OCI-LY3 (cell line): ENCODE results near the gene STAT5B.

Experiments used
- EZH2phosphoT487 ChIP-seq: fragments of 200-600 bp; shearing (Covaris generic); IDR thresholded peaks from 2 replicates; pipeline ENCODE4 v1.6.1; 2018; ENCODE audit warnings: antibody characterized with exemption, mixed run types, low read depth
- TF ChIP-seq, protein P1 (sequence below): fragments of 200-600, 300-600 bp; sonication (generic); IDR thresholded peaks from 2 replicates; pipeline ENCODE4 v1.5.1; 2014; ENCODE audit warnings: antibody characterized with exemption, low read length, low read depth

DNA sequence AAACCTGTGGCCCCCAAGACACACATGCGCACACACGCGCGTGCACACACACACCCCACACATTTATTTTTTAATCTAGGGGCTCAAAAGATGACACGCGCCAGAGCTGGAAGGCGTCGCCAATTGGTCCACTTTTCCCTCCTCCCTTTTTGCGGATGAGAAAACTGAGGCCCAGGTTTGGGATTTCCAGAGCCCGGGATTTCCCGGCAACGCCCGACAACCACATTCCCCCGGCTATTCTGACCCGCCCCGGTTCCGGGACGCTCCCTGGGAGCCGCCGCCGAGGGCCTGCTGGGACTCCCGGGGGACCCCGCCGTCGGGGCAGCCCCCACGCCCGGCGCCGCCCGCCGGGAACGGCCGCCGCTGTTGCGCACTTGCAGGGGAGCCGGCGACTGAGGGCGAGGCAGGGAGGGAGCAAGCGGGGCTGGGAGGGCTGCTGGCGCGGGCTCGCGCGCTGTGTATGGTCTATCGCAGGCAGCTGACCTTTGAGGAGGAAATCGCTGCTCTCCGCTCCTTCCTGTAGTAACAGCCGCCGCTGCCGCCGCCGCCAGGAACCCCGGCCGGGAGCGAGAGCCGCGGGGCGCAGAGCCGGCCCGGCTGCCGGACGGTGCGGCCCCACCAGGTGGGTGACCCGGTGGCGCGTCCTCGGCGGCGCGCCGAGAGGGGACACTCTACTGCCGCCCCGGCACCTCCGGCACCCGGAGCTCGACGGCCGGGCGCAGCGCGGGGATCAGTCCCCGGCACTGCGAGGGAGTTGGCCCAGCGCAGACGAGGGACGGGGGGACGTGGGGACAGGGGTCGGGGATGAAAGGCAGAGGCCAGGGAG, 12.0 kb upstream of the STAT5B start, which contains the start of gene STAT5A:
- TF ChIP-seq, protein P1, sequence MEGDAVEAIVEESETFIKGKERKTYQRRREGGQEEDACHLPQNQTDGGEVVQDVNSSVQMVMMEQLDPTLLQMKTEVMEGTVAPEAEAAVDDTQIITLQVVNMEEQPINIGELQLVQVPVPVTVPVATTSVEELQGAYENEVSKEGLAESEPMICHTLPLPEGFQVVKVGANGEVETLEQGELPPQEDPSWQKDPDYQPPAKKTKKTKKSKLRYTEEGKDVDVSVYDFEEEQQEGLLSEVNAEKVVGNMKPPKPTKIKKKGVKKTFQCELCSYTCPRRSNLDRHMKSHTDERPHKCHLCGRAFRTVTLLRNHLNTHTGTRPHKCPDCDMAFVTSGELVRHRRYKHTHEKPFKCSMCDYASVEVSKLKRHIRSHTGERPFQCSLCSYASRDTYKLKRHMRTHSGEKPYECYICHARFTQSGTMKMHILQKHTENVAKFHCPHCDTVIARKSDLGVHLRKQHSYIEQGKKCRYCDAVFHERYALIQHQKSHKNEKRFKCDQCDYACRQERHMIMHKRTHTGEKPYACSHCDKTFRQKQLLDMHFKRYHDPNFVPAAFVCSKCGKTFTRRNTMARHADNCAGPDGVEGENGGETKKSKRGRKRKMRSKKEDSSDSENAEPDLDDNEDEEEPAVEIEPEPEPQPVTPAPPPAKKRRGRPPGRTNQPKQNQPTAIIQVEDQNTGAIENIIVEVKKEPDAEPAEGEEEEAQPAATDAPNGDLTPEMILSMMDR: no peak
- TF ChIP-seq EZH2phosphoT487: no peak
